GM23338 (cell line): ENCODE results near the gene TRAK1. TPM values are rescaled to one million over a fixed set of nuclear protein-coding genes. Genes with fewer than 3 reads are reported as not detected.

Experiments
- ATAC-seq: fragments of 200-7000 bp; cut with Tn5 transposase; 3 replicates; pipeline ENCODE4 v1.9.1; 2020
- DNase-seq: peaks from one replicate; pipeline ENCODE4 v3.0.0-alpha.2; 2015; ENCODE audit warnings: low spot score
- H2AFZ ChIP-seq: fragments of 200-600 bp; sonication (generic); 2 replicates; pipeline ENCODE4 v1.8.0; 2016; ENCODE audit warnings: antibody characterized with exemption, mild to moderate bottlenecking, moderate library complexity
- H3F3A ChIP-seq: fragments of 200-600 bp; sonication (generic); replicated peaks from 2 replicates; pipeline ENCODE4 v1.8.0; 2017; ENCODE audit warnings: antibody characterized with exemption, mixed run types, low read depth
- H3K27ac ChIP-seq: fragments of 200-600 bp; sonication (generic); 2 replicates; pipeline ENCODE4 v1.6.1; 2016; ENCODE audit warnings: low read depth
- H3K27me3 ChIP-seq: fragments of 200-600 bp; sonication (generic); 2 replicates; pipeline ENCODE4 v1.8.0; 2016; ENCODE audit warnings: mild to moderate bottlenecking, mixed run types, moderate library complexity; ENCODE audit not compliant: insufficient read depth
- H3K36me3 ChIP-seq: fragments of 200-600 bp; sonication (generic); 2 replicates; pipeline ENCODE4 v1.8.0; 2016; ENCODE audit warnings: mild to moderate bottlenecking; ENCODE audit not compliant: insufficient read depth
- H3K4me1 ChIP-seq: fragments of 200-600 bp; sonication (generic); 2 replicates; pipeline ENCODE4 v1.8.0; 2016; ENCODE audit warnings: mild to moderate bottlenecking, moderate library complexity; ENCODE audit not compliant: insufficient read depth
- H3K4me2 ChIP-seq: fragments of 200-600 bp; sonication (generic); 2 replicates; pipeline ENCODE4 v1.7.1; 2017; ENCODE audit warnings: mixed run types
- H3K4me3 ChIP-seq: fragments of 200-600 bp; sonication (generic); 2 replicates; pipeline ENCODE4 v1.6.1; 2016; ENCODE audit warnings: mixed run types
- H3K79me2 ChIP-seq: fragments of 200-600 bp; sonication (generic); replicated peaks from 2 replicates; pipeline ENCODE4 v1.8.0; 2017; ENCODE audit warnings: mild to moderate bottlenecking; ENCODE audit not compliant: insufficient read depth
- H3K9me2 ChIP-seq: fragments of 200-600 bp; sonication (generic); 2 replicates; pipeline ENCODE4 v1.8.0; 2017; ENCODE audit not compliant: insufficient read depth
- H4K20me1 ChIP-seq: fragments of 200-600 bp; sonication (generic); replicated peaks from 2 replicates; pipeline ENCODE4 v1.8.0; 2017; ENCODE audit warnings: mild to moderate bottlenecking; ENCODE audit not compliant: insufficient read depth
- H3K27ac Mint-ChIP-seq: 2 replicates; pipeline ENCODE4 v1.8.0; 2020; ENCODE audit warnings: inconsistent platforms, mild to moderate bottlenecking, moderate library complexity, mixed read lengths
- H3K27me3 Mint-ChIP-seq: 3 replicates; pipeline ENCODE4 v1.8.0; 2022; ENCODE audit warnings: low read depth, mild to moderate bottlenecking, moderate library complexity, mixed read lengths, inconsistent platforms; ENCODE audit not compliant: insufficient read depth, poor library complexity
- H3K36me3 Mint-ChIP-seq: 3 replicates; pipeline ENCODE4 v1.8.0; 2021; ENCODE audit warnings: low read depth, mild to moderate bottlenecking, inconsistent platforms, moderate library complexity, mixed read lengths
- H3K4me1 Mint-ChIP-seq: 3 replicates; pipeline ENCODE4 v1.8.0; 2020; ENCODE audit warnings: mild to moderate bottlenecking, inconsistent platforms, mixed read lengths
- H3K4me3 Mint-ChIP-seq: 3 replicates; pipeline ENCODE4 v1.8.0; 2021; ENCODE audit warnings: moderate library complexity, mild to moderate bottlenecking, inconsistent platforms, mixed read lengths
- H3K9me3 Mint-ChIP-seq: 3 replicates; pipeline ENCODE4 v1.8.0; 2020; ENCODE audit warnings: moderate library complexity, mild to moderate bottlenecking, inconsistent platforms, mixed read lengths
- CREB1 ChIP-seq: fragments of 250-450 bp; sonication (Bioruptor Pico); IDR thresholded peaks from 2 replicates; pipeline ENCODE4 v1.5.0; 2020; ENCODE audit warnings: low read depth, mild to moderate bottlenecking, moderate library complexity
- CTCF ChIP-seq, 2 experiments: fragments of 200-600 bp in 1 of 2; sonication (generic) in 1 of 2; conservative IDR thresholded peaks; 2 replicates each; pipeline versions ENCODE4 v1.5.1 to v1.6.1; 2016 to 2017; ENCODE audit warnings: antibody characterized with exemption in 2 of 2, low read depth in 2 of 2, mild to moderate bottlenecking in 2 of 2, moderate library complexity in 1 of 2
- ETS1 ChIP-seq: IDR thresholded peaks from 2 replicates; pipeline ENCODE4 v1.6.1; 2016; ENCODE audit warnings: antibody characterized with exemption
- EZH2 ChIP-seq: fragments of 200-600 bp; sonication (generic); IDR thresholded peaks from one replicate; pipeline ENCODE4 v1.8.0; 2017; ENCODE audit warnings: antibody characterized with exemption, mild to moderate bottlenecking, low read depth; ENCODE audit not compliant: unreplicated experiment
- EZH2phosphoT487 ChIP-seq: fragments of 200-600 bp; sonication (generic); IDR thresholded peaks from one replicate; pipeline ENCODE4 v1.8.1; 2018; ENCODE audit warnings: antibody characterized with exemption; ENCODE audit not compliant: unreplicated experiment
- JUNB ChIP-seq: IDR thresholded peaks from one replicate; pipeline ENCODE4 v1.6.1; 2016; ENCODE audit warnings: antibody characterized with exemption; ENCODE audit not compliant: unreplicated experiment
- NANOG ChIP-seq: IDR thresholded peaks from 2 replicates; pipeline ENCODE4 v1.6.1; 2016; ENCODE audit warnings: antibody characterized with exemption, borderline replicate concordance
- POLR2AphosphoS5 ChIP-seq: IDR thresholded peaks from 2 replicates; pipeline ENCODE4 v1.6.1; 2016; ENCODE audit warnings: antibody characterized with exemption, low read depth
- REST ChIP-seq: IDR thresholded peaks from one replicate; pipeline ENCODE4 v1.6.1; 2018; ENCODE audit warnings: antibody characterized with exemption; ENCODE audit not compliant: unreplicated experiment
- STAT1 ChIP-seq: IDR thresholded peaks from one replicate; pipeline ENCODE4 v1.6.1; 2016; ENCODE audit warnings: antibody characterized with exemption; ENCODE audit not compliant: unreplicated experiment
- ZNF114 ChIP-seq: fragments of 250-450 bp; sonication (Bioruptor Pico); IDR thresholded peaks from 2 replicates; pipeline ENCODE4 v1.5.0; 2020; ENCODE audit warnings: mild to moderate bottlenecking, moderate library complexity
- ZNF331 ChIP-seq: fragments of 250-450 bp; sonication (Bioruptor Pico); IDR thresholded peaks from 2 replicates; pipeline ENCODE4 v1.5.0; 2020; ENCODE audit warnings: low read depth, mild to moderate bottlenecking, moderate library complexity
- ZNF462 ChIP-seq: fragments of 250-450 bp; sonication (Bioruptor Pico); IDR thresholded peaks from 2 replicates; pipeline ENCODE4 v1.5.0; 2020; ENCODE audit warnings: mild to moderate bottlenecking, moderate library complexity
- polyA plus RNA-seq: library from polyadenylated mRNA; unstranded; fragments of >200 nt; fragmentation: Nextera tagmentation; extraction: Ambion mirVana; gene quantifications from 2 replicates; pipeline ENCODE4 v1.2.1, GENCODE V29; 2016
- total RNA-seq: library from RNA; depleted of rRNA; stranded (reverse); fragments of >200 nt; shearing (Covaris generic); gene quantifications from 2 replicates; pipeline ENCODE4 v1.2.3, GENCODE V29; 2014

The TRAK1 gene
- total and polyA plus RNA-seq, 2 experiments from 2014 or later = 13.4 to 47.4 TPM

GRCh38 chr3:42057561-42058211, 33.5 kb upstream of the TRAK1 start:
- no peak overlapping the region for H2AFZ ChIP-seq
- TF ChIP-seq ZNF331 (no peak), NANOG (no peak), ETS1 (no peak), JUNB (no peak), STAT1 (no peak), REST (no peak), POLR2AphosphoS5 (no peak), ZNF114 (CRISPR knock-in tag) (no peak), CREB1 (CRISPR knock-in tag) (no peak), EZH2 (no peak), EZH2phosphoT487 (no peak), CTCF (conservative IDR thresholded peaks at IDR 0.05; ENCODE audit: low read depth in 2 of 2) (no peak), ZNF462 (CRISPR knock-in tag) (no peak)
- Mint-ChIP-seq H3K27ac (no peak overlapping the region; the same call in 1 of the 2 replicates), H3K27me3 (peaks cover 4% of the 10 kb centered on the region), H3K4me1 (peaks cover 52% of the 10 kb centered on the region), H3K36me3 (no peaks in the 10 kb centered on the region), H3K9me3 (no peaks in the 10 kb centered on the region), H3K4me3 (no peak overlapping the region)
- no peaks in the 10 kb centered on the region for H4K20me1 ChIP-seq
- no peak; the same call in 2 of the 3 replicates for ATAC-seq
- no peaks in the 10 kb centered on the region for H3F3A ChIP-seq
- H3K79me2 ChIP-seq = peaks cover 49% of the 10 kb centered on the region
- no peaks in the 10 kb centered on the region for H3K36me3 ChIP-seq
- no peaks in the 10 kb centered on the region for H3K9me2 ChIP-seq
- H3K4me2 ChIP-seq = no peak overlapping the region
- DNase-seq = no peak
- H3K4me3 ChIP-seq = no peak overlapping the region
- peaks cover 54% of the 10 kb centered on the region for H3K4me1 ChIP-seq
- peak overlapping the region; percentile 61; the same call in 1 of the 2 replicates for H3K27ac ChIP-seq
- H3K27me3 ChIP-seq = no peaks in the 10 kb centered on the region
